HepG2 (cell line): ENCODE results near the gene MDP1. TPM values are rescaled to one million over a fixed set of nuclear protein-coding genes. Genes with fewer than 3 reads are reported as not detected.

ENCODE experiments used
- ARHGAP35 ChIP-seq: sonication (generic); formaldehyde crosslinking; IDR thresholded peaks from 2 replicates; pipeline ENCODE4 v1.9.0; 2022; ENCODE audit warnings: mild to moderate bottlenecking, inconsistent platforms, moderate library complexity, missing genetic modification reagents, borderline replicate concordance
- GFI1 ChIP-seq: sonication (generic); formaldehyde crosslinking; IDR thresholded peaks from 2 replicates; pipeline ENCODE4 v1.5.0; 2020; ENCODE audit warnings: missing genetic modification reagents, mild to moderate bottlenecking, borderline replicate concordance
- MAZ ChIP-seq, 2 experiments: sonication (generic) in 1 of 2; formaldehyde crosslinking in 1 of 2; IDR thresholded peaks; 2 replicates each; pipeline versions ENCODE4 v1.5.0 to v1.6.1; 2012 to 2020; ENCODE audit warnings: low read depth in 2 of 2, mild to moderate bottlenecking in 2 of 2, borderline replicate concordance in 1 of 2, improper control_type of control experiment in 1 of 2, low read length in 1 of 2, missing genetic modification reagents in 1 of 2, moderate library complexity in 1 of 2
- PHF5A ChIP-seq: IDR thresholded peaks from one replicate; pipeline ENCODE4 v1.6.1; 2018; ENCODE audit warnings: low read depth, missing genetic modification reagents; ENCODE audit not compliant: unreplicated experiment
- TMF1 ChIP-seq: sonication (generic); formaldehyde crosslinking; IDR thresholded peaks from 2 replicates; pipeline ENCODE4 v1.8.1; 2022; ENCODE audit warnings: low read depth, missing genetic modification reagents
- ZFP1 ChIP-seq: IDR thresholded peaks from 2 replicates; pipeline ENCODE4 v1.6.1; 2016
- ZNF460 ChIP-seq: sonication (generic); formaldehyde crosslinking; IDR thresholded peaks from 2 replicates; pipeline ENCODE4 v1.5.1; 2020; ENCODE audit warnings: missing genetic modification reagents, mild to moderate bottlenecking, borderline replicate concordance
- ZNF746 ChIP-seq: sonication (generic); formaldehyde crosslinking; IDR thresholded peaks from 2 replicates; pipeline ENCODE4 v1.8.0; 2022; ENCODE audit warnings: mild to moderate bottlenecking, missing genetic modification reagents
- polyA plus RNA-seq, 8 experiments: library from polyadenylated mRNA; depleted of rRNA in 3 of 8; stranded (reverse) in 7 of 8; unstranded in 1 of 8; fragments of >200 nt; fragmentation: Illumina TruSeq in 4 of 8; extraction: Trizol in 4 of 8; gene quantifications; 2 replicates each; pipeline versions ENCODE4 v1.2.1 to v1.2.3, GENCODE V29; 2011 to 2016; ENCODE audit warnings: low read depth in 4 of 8, missing spikeins in 1 of 8, mixed read lengths in 1 of 8; ENCODE audit not compliant: insufficient read depth in 1 of 8
- total RNA-seq, 5 experiments: library from RNA; depleted of rRNA; stranded (reverse); fragments of >200 nt; fragmentation: Illumina TruSeq; extraction: Trizol; gene quantifications; 2 replicates each; pipeline ENCODE4 v1.2.3, GENCODE V29; 2016; ENCODE audit warnings: low read depth in 1 of 5
- TF ChIP-seq, protein P1 (sequence below): sonication (generic); formaldehyde crosslinking; IDR thresholded peaks from 2 replicates; pipeline ENCODE4 v1.4.0; 2020; ENCODE audit warnings: missing genetic modification reagents, borderline replicate concordance
- TF ChIP-seq, protein P2 (sequence below): sonication (generic); formaldehyde crosslinking; IDR thresholded peaks from 2 replicates; pipeline ENCODE4 v1.4.0; 2020; ENCODE audit warnings: missing genetic modification reagents
- TF ChIP-seq, protein P3 (sequence below): IDR thresholded peaks from 2 replicates; pipeline ENCODE4 v1.6.1; 2016; ENCODE audit warnings: missing genetic modification reagents, missing compliant biosample characterization
- TF ChIP-seq, protein P4 (sequence below): sonication (generic); formaldehyde crosslinking; IDR thresholded peaks from 2 replicates; pipeline ENCODE4 v1.4.0; 2020; ENCODE audit warnings: missing genetic modification reagents
- TF ChIP-seq, protein P5 (sequence below): sonication (generic); formaldehyde crosslinking; IDR thresholded peaks from 2 replicates; pipeline ENCODE4 v1.4.0; 2020; ENCODE audit warnings: mild to moderate bottlenecking, missing genetic modification reagents
- TF ChIP-seq, protein P6 (sequence below): sonication (generic); formaldehyde crosslinking; IDR thresholded peaks from 2 replicates; pipeline ENCODE4 v1.4.0; 2020; ENCODE audit warnings: missing genetic modification reagents
- TF ChIP-seq, protein P7 (sequence below): sonication (generic); IDR thresholded peaks from 2 replicates; pipeline ENCODE4 v1.6.1; 2016; ENCODE audit warnings: low read depth, borderline replicate concordance

MDP1 gene
- total and polyA plus RNA-seq, 2 of the 13 experiments (the other 11 are each of a cell fraction or from before 2014, with no cell fraction given), result 44.1 to 48.7 TPM

DNA sequence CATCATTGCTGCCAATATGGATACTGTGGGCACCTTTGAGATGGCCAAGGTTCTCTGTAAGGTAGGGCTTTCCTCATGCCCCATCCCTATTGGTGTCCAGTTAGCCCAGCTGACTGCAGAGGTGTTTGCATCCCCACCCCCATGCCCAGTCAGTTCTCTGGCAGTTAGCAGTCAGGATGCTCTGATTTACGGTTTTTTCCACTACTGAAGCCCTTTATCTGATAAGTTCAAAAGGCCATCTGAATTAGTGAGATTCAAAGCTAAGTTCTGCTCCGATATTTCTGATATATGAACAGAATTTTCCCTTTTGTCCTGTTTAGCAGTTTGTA lies 17.6 kb upstream of the MDP1 start (continued):
- TF ChIP-seq, protein P1, sequence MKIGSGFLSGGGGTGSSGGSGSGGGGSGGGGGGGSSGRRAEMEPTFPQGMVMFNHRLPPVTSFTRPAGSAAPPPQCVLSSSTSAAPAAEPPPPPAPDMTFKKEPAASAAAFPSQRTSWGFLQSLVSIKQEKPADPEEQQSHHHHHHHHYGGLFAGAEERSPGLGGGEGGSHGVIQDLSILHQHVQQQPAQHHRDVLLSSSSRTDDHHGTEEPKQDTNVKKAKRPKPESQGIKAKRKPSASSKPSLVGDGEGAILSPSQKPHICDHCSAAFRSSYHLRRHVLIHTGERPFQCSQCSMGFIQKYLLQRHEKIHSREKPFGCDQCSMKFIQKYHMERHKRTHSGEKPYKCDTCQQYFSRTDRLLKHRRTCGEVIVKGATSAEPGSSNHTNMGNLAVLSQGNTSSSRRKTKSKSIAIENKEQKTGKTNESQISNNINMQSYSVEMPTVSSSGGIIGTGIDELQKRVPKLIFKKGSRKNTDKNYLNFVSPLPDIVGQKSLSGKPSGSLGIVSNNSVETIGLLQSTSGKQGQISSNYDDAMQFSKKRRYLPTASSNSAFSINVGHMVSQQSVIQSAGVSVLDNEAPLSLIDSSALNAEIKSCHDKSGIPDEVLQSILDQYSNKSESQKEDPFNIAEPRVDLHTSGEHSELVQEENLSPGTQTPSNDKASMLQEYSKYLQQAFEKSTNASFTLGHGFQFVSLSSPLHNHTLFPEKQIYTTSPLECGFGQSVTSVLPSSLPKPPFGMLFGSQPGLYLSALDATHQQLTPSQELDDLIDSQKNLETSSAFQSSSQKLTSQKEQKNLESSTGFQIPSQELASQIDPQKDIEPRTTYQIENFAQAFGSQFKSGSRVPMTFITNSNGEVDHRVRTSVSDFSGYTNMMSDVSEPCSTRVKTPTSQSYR (CRISPR knock-in tag), result peak; percentile 85
- TF ChIP-seq TMF1 (CRISPR knock-in tag), result no peak
- TF ChIP-seq ZNF460 (CRISPR knock-in tag), result no peak
- TF ChIP-seq, protein P2, sequence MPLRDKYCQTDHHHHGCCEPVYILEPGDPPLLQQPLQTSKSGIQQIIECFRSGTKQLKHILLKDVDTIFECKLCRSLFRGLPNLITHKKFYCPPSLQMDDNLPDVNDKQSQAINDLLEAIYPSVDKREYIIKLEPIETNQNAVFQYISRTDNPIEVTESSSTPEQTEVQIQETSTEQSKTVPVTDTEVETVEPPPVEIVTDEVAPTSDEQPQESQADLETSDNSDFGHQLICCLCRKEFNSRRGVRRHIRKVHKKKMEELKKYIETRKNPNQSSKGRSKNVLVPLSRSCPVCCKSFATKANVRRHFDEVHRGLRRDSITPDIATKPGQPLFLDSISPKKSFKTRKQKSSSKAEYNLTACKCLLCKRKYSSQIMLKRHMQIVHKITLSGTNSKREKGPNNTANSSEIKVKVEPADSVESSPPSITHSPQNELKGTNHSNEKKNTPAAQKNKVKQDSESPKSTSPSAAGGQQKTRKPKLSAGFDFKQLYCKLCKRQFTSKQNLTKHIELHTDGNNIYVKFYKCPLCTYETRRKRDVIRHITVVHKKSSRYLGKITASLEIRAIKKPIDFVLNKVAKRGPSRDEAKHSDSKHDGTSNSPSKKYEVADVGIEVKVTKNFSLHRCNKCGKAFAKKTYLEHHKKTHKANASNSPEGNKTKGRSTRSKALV (CRISPR knock-in tag), result no peak
- TF ChIP-seq, protein P3, sequence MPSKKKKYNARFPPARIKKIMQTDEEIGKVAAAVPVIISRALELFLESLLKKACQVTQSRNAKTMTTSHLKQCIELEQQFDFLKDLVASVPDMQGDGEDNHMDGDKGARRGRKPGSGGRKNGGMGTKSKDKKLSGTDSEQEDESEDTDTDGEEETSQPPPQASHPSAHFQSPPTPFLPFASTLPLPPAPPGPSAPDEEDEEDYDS (CRISPR knock-in tag), result 0 out of 2 replicates have a peak, but pooled peaks have one; percentile 13
- TF ChIP-seq GFI1 (CRISPR knock-in tag), result peak; percentile 98
- TF ChIP-seq, protein P4, sequence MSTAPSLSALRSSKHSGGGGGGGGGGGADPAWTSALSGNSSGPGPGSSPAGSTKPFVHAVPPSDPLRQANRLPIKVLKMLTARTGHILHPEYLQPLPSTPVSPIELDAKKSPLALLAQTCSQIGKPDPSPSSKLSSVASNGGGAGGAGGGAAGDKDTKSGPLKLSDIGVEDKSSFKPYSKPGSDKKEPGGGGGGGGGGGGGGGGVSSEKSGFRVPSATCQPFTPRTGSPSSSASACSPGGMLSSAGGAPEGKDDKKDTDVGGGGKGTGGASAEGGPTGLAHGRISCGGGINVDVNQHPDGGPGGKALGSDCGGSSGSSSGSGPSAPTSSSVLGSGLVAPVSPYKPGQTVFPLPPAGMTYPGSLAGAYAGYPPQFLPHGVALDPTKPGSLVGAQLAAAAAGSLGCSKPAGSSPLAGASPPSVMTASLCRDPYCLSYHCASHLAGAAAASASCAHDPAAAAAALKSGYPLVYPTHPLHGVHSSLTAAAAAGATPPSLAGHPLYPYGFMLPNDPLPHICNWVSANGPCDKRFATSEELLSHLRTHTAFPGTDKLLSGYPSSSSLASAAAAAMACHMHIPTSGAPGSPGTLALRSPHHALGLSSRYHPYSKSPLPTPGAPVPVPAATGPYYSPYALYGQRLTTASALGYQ (CRISPR knock-in tag), result no peak
- no peak for TF ChIP-seq PHF5A (CRISPR knock-in tag)
- TF ChIP-seq, protein P5, sequence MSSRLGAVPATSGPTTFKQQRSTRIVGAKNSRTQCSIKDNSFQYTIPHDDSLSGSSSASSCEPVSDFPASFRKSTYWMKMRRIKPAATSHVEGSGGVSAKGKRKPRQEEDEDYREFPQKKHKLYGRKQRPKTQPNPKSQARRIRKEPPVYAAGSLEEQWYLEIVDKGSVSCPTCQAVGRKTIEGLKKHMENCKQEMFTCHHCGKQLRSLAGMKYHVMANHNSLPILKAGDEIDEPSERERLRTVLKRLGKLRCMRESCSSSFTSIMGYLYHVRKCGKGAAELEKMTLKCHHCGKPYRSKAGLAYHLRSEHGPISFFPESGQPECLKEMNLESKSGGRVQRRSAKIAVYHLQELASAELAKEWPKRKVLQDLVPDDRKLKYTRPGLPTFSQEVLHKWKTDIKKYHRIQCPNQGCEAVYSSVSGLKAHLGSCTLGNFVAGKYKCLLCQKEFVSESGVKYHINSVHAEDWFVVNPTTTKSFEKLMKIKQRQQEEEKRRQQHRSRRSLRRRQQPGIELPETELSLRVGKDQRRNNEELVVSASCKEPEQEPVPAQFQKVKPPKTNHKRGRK, result no peak; the same call in 1 of the 2 replicates
- TF ChIP-seq ZNF746, result no peak
- no peak for TF ChIP-seq ARHGAP35
- TF ChIP-seq MAZ (IDR thresholded peaks at IDR 0.05; ENCODE audit: borderline replicate concordance, low read depth, low read length), result no peak
- no peak for TF ChIP-seq MAZ (CRISPR knock-in tag; IDR thresholded peaks at IDR 0.05; ENCODE audit: low read depth)
- no peak for TF ChIP-seq ZFP1 (CRISPR knock-in tag)
- TF ChIP-seq, protein P6, sequence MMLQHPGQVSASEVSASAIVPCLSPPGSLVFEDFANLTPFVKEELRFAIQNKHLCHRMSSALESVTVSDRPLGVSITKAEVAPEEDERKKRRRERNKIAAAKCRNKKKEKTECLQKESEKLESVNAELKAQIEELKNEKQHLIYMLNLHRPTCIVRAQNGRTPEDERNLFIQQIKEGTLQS (CRISPR knock-in tag), result 0 out of 2 replicates have a peak, but pooled peaks have one; percentile 35
- TF ChIP-seq, protein P7, sequence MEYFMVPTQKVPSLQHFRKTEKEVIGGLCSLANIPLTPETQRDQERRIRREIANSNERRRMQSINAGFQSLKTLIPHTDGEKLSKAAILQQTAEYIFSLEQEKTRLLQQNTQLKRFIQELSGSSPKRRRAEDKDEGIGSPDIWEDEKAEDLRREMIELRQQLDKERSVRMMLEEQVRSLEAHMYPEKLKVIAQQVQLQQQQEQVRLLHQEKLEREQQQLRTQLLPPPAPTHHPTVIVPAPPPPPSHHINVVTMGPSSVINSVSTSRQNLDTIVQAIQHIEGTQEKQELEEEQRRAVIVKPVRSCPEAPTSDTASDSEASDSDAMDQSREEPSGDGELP, result peak; percentile 94
